HL-60 (cell line): ENCODE results near the gene MYOF.

Source experiments
- DNase-seq, 2 experiments: peaks; one replicate each; pipeline ENCODE4 v3.0.0-alpha.2; 2010 to 2020; ENCODE audit warnings: low read depth in 1 of 2, low spot score in 1 of 2
- H3K27ac ChIP-seq: fragments of 250-450 bp; sonication (Bioruptor Pico); replicated peaks from 2 replicates; pipeline ENCODE4 v1.5.1; 2020; ENCODE audit warnings: mild to moderate bottlenecking, moderate library complexity
- H3K27me3 ChIP-seq: fragments of 250-450 bp; sonication (Bioruptor Pico); 2 replicates; pipeline ENCODE4 v1.5.1; 2021; ENCODE audit warnings: mild to moderate bottlenecking, moderate library complexity; ENCODE audit not compliant: insufficient read depth, poor library complexity, severe bottlenecking
- H3K4me3 ChIP-seq: replicated peaks from 2 replicates; pipeline ENCODE4 v1.5.1; 2011; ENCODE audit warnings: mild to moderate bottlenecking, control low read depth, low read length; ENCODE audit not compliant: insufficient read depth
- CTCF ChIP-seq: IDR thresholded peaks from one replicate; pipeline ENCODE4 v1.5.1; 2011; ENCODE audit warnings: low read length, control low read depth, inconsistent platforms; ENCODE audit not compliant: insufficient read depth
- GABPA ChIP-seq: IDR thresholded peaks from 2 replicates; pipeline ENCODE4 v1.6.1; 2012; ENCODE audit warnings: low read depth
- POLR2AphosphoS5 ChIP-seq: IDR thresholded peaks from 2 replicates; pipeline ENCODE4 v1.6.1; 2012; ENCODE audit warnings: low read depth
- REST ChIP-seq: IDR thresholded peaks from 2 replicates; pipeline ENCODE4 v1.6.1; 2012; ENCODE audit warnings: low read depth; ENCODE audit not compliant: insufficient replicate concordance
- SPI1 ChIP-seq: IDR thresholded peaks from 2 replicates; pipeline ENCODE4 v1.6.1; 2012; ENCODE audit warnings: low read depth, mild to moderate bottlenecking, borderline replicate concordance

Gene MYOF

GRCh38 chr10:93476756-93477155, 5.4 kb downstream of the MYOF start:
- DNase-seq: no peak
- H3K4me3 ChIP-seq: no peak overlapping the region
- TF ChIP-seq GABPA (no peak), POLR2AphosphoS5 (no peak), SPI1 (no peak)

GRCh38 chr10:93475871-93476270, 6.3 kb downstream of the MYOF start:
- TF ChIP-seq SPI1 (peak; percentile 71), POLR2AphosphoS5 (no peak)
- DNase-seq: peak in 1 of 2 experiments; percentile 43
- no peak overlapping the region for H3K4me3 ChIP-seq
- H3K27ac ChIP-seq: no peak overlapping the region
- no peaks in the 10 kb centered on the region for H3K27me3 ChIP-seq

More at GRCh38 chr10:93476756-93477155, 5.4 kb downstream of the MYOF start:
- no peak overlapping the region for H3K27ac ChIP-seq
- H3K27me3 ChIP-seq: peaks cover 4% of the 10 kb centered on the region

- Histone ChIP-seq H3K27ac (no peak overlapping the region), H3K4me3 (no peak overlapping the region), H3K27me3 (no peaks in the 10 kb centered on the region)
- no peak for DNase-seq
- TF ChIP-seq CTCF (no peak), SPI1 (no peak), POLR2AphosphoS5 (no peak), REST (no peak), GABPA (no peak)
These were observed 6.9 kb downstream of the MYOF start for GRCh38 chr10:93475227-93475626.

- no peak overlapping the region for H3K27ac ChIP-seq
- H3K4me3 ChIP-seq: no peak overlapping the region
- H3K27me3 ChIP-seq: no peaks in the 10 kb centered on the region
- no peak for DNase-seq
- TF ChIP-seq POLR2AphosphoS5: no peak
- no peak for TF ChIP-seq GABPA
- no peak for TF ChIP-seq REST
- TF ChIP-seq SPI1: no peak
- no peak for TF ChIP-seq CTCF
These were observed 8.2 kb downstream of the MYOF start for GRCh38 chr10:93473804-93474472.

GRCh38 chr10:93473161-93473560, 9.0 kb downstream of the MYOF start:
- no peak for DNase-seq
- H3K4me3 ChIP-seq: no peak overlapping the region
- H3K27me3 ChIP-seq: no peaks in the 10 kb centered on the region
- TF ChIP-seq REST (no peak), GABPA (no peak), SPI1 (no peak), POLR2AphosphoS5 (no peak)
- no peak overlapping the region for H3K27ac ChIP-seq
